Cardiac atrium fibroblast (primary cell): ENCODE data around the gene DISP3. TPM values are rescaled to one million over a fixed set of nuclear protein-coding genes. Genes with fewer than 3 reads are reported as not detected.

Source experiments
- total RNA-seq: library from RNA; depleted of rRNA; stranded (reverse); fragments of >200 nt; gene quantifications from 2 replicates; pipeline ENCODE4 v1.2.3, GENCODE V29; 2015

DISP3 gene, protein sequence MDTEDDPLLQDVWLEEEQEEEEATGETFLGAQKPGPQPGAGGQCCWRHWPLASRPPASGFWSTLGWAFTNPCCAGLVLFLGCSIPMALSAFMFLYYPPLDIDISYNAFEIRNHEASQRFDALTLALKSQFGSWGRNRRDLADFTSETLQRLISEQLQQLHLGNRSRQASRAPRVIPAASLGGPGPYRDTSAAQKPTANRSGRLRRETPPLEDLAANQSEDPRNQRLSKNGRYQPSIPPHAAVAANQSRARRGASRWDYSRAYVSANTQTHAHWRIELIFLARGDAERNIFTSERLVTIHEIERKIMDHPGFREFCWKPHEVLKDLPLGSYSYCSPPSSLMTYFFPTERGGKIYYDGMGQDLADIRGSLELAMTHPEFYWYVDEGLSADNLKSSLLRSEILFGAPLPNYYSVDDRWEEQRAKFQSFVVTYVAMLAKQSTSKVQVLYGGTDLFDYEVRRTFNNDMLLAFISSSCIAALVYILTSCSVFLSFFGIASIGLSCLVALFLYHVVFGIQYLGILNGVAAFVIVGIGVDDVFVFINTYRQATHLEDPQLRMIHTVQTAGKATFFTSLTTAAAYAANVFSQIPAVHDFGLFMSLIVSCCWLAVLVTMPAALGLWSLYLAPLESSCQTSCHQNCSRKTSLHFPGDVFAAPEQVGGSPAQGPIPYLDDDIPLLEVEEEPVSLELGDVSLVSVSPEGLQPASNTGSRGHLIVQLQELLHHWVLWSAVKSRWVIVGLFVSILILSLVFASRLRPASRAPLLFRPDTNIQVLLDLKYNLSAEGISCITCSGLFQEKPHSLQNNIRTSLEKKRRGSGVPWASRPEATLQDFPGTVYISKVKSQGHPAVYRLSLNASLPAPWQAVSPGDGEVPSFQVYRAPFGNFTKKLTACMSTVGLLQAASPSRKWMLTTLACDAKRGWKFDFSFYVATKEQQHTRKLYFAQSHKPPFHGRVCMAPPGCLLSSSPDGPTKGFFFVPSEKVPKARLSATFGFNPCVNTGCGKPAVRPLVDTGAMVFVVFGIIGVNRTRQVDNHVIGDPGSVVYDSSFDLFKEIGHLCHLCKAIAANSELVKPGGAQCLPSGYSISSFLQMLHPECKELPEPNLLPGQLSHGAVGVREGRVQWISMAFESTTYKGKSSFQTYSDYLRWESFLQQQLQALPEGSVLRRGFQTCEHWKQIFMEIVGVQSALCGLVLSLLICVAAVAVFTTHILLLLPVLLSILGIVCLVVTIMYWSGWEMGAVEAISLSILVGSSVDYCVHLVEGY (N-terminal part only)
- not detected in 2 replicates for total RNA-seq

GRCh38 chr1:11478571-11479374 lies at the start of gene DISP3:
Gene DISP3 (plus strand): TSS chr1:11479155. CDS start chr1:11500993, 21,838 bp downstream.

Other genes with a start within 250 kb of the DISP3 start
- 18.8 and 19.3 TPM in 2 replicates for gene MTOR, start 216.6 kb upstream of the DISP3 start, total RNA-seq
- gene UBIAD1, start 206.0 kb upstream of the DISP3 start, total RNA-seq, result 7.6 TPM in 2 replicates
- gene FBXO2, start 175.3 kb downstream of the DISP3 start, total RNA-seq, result not detected in 2 replicates
- gene FBXO44, start 175.7 kb downstream of the DISP3 start, total RNA-seq, result 3.6 and 8.3 TPM in 2 replicates
- gene FBXO6, start 185.0 kb downstream of the DISP3 start, total RNA-seq, result 2.8 and 5.6 TPM in 2 replicates
- 27.1 and 31.2 TPM in 2 replicates for gene MAD2L2, start 202.0 kb downstream of the DISP3 start, total RNA-seq
- under 0.01 and 0.16 TPM in 2 replicates for gene DRAXIN, start 212.6 kb downstream of the DISP3 start, total RNA-seq